Loucy (cell line): ENCODE results near the gene ECE2.

Experiments used
- EZH2phosphoT487 ChIP-seq: fragments of 200-600 bp; IDR thresholded peaks from 2 replicates; pipeline ENCODE4 v1.6.1; 2018; ENCODE audit warnings: antibody characterized with exemption, mild to moderate bottlenecking, moderate library complexity, borderline replicate concordance
- TF ChIP-seq, protein P1 (sequence below): fragments of 200-600 bp; sonication (generic); conservative IDR thresholded peaks from 2 replicates; pipeline ENCODE4 v1.5.1; 2014; ENCODE audit warnings: mild to moderate bottlenecking, antibody characterized with exemption, low read length

DNA sequence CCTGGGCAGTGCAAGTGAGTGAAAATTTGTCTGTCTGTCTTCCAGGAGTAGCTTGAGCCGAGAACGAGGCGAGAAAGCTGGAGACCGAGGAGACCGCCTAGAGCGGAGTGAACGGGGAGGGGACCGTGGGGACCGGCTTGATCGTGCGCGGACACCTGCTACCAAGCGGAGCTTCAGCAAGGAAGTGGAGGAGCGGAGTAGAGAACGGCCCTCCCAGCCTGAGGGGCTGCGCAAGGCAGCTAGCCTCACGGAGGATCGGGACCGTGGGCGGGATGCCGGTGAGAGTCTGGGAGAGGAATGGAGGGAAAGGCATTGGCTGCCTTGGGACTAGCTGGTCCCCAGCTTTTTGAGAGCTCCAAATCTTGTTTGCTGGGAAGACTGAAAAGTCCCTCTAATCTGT is 51.3 kb downstream of the ECE2 start:
- TF ChIP-seq, protein P1, sequence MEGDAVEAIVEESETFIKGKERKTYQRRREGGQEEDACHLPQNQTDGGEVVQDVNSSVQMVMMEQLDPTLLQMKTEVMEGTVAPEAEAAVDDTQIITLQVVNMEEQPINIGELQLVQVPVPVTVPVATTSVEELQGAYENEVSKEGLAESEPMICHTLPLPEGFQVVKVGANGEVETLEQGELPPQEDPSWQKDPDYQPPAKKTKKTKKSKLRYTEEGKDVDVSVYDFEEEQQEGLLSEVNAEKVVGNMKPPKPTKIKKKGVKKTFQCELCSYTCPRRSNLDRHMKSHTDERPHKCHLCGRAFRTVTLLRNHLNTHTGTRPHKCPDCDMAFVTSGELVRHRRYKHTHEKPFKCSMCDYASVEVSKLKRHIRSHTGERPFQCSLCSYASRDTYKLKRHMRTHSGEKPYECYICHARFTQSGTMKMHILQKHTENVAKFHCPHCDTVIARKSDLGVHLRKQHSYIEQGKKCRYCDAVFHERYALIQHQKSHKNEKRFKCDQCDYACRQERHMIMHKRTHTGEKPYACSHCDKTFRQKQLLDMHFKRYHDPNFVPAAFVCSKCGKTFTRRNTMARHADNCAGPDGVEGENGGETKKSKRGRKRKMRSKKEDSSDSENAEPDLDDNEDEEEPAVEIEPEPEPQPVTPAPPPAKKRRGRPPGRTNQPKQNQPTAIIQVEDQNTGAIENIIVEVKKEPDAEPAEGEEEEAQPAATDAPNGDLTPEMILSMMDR, result no peak
- TF ChIP-seq EZH2phosphoT487, result no peak
